GM19397 (cell line): ENCODE results near the gene PPAT.
A peak's percentile ranks its signal among the peaks of the same experiment; 100 is the strongest.
"Not testable (repeated sequence)": the region's sequence is repeated elsewhere in the genome, so short reads cannot be mapped to it uniquely, and the experiment has no call there.

Experiments
- ATAC-seq: cut with Tn5 transposase; IDR thresholded peaks from one replicate; pipeline ENCODE4 v1.9.1; 2021; ENCODE audit warnings: mild to moderate bottlenecking, moderate library complexity; ENCODE audit not compliant: unreplicated experiment

Gene PPAT

DNA sequence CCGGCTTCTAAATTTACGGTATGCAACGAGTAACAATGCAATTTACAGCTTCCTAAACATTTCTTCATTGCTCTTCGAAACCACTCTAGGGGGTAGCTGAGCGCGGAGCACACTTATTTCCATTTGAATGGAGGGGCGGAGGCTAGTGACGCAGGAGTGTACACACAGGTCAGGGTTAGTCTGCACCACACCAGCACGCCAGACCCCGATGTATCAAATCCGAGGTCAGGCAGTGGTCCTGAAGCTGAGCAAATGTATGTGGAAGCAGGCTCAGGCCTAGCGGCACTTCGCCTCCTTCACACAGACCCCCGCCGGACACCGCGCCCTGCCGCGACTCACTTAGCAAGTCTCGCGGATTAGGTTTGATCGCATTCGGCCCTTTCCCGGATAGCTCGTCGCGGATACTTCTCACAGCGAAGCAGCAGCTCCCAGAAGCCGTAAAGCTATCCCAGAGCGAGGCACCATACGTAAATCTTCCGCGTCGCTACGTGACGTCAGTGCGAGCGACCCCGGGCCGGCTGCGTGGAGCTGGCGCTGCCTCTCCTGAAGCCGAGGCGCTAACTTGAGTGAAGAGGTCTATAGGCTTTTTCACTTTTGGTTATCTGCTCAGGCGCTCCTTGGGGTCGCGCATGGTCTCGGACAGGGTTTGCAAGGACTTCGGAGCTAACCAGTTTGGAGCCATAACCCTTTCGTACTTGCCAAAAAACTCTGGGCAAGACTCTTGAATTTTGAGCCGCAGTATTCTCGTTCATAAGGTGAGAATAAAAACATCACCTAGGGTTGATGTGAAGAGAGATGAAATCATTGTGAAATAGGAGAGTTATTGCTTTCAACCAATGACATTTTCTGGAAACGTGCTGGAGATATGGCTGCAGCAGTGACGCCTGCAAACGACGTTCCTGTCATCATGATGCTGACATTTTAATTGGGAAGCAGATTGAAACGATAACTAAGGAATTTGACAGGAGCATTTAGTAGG is 48.1 kb downstream of the PPAT start, which contains the start of gene AASDH:
Gene AASDH, minus strand, starts transcription at position 469 of the 979 bp plus-strand sequence. CDS start 3,192 bp downstream, outside the sequence.
- peak; percentile 93 for ATAC-seq

DNA sequence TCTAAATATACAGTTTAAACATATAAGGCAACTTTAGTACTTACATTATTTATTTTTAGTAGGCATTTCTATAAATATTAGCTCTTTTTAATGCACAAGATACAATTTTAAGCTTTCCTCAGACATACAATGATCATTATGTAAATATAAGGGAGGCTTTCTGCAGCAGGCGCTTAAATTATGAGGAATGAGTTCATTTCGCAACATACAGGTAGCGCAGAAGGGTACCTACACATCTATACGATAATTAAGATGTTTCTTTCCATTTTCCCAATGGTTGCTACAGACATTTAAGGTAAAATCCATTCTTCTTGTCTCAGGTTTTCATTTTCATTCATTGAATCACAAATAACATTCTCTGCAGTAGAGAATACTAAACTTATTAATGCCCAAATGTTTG is 49.3 kb downstream of the PPAT start:
- ATAC-seq = no peak

DNA sequence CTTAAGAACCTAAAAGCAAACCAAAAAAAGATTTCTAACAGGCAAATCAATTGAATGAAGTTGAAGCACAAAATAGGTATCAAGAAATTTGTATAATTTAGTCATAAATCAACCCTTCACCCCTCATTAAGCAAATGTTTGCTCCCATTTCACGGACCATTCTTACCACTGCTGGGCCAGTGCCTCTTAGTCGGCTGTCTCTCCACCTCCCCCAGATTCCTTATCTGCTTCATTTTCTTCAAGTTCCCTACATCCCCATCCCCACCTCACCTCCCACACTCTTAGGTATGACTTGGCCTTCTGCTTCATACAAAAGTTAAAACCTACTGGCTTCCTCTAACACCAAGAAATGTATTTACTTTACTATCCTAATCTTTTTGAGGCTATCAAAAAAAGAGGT is 60.0 kb downstream of the PPAT start:
- ATAC-seq = no peak

DNA sequence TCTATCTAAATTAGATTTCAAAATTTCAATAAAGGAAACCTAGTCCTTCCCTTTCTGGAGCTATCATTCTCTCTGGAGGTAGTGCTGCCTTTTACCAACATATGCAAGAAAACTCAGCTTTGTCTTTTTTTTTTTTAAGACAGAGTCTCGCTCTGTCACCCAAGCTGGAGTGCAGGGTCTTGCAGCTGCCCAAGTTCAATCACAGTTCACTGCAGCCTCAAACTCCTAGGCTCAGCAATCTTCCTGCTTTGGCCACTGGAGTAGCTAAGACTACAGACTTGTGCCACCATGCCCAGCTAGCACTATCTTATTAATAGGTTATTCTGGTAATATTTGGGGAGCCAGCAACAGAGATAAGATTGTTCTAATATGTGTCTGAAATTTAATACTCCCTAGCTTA is 60.5 kb downstream of the PPAT start:
- ATAC-seq = no peak

DNA sequence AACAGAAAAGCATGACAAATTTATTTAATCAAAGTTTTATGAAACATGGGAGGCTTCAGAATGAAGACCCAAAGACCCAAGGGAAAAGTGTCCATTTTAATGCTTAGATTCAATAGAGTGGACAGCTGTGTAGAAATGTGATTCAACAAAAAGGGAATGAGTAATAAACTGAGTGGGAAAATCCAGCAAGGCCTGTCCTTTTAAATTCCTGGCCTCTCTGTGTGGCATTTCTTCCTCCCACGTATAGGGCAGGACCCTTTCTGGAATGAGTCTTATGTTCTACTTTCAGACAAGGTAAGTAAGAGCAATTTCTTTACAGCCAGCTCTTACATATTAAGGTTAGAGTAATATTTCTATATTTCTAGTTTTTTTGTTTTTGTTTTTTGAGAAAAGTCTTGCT is 62.6 kb downstream of the PPAT start:
- no peak for ATAC-seq

DNA sequence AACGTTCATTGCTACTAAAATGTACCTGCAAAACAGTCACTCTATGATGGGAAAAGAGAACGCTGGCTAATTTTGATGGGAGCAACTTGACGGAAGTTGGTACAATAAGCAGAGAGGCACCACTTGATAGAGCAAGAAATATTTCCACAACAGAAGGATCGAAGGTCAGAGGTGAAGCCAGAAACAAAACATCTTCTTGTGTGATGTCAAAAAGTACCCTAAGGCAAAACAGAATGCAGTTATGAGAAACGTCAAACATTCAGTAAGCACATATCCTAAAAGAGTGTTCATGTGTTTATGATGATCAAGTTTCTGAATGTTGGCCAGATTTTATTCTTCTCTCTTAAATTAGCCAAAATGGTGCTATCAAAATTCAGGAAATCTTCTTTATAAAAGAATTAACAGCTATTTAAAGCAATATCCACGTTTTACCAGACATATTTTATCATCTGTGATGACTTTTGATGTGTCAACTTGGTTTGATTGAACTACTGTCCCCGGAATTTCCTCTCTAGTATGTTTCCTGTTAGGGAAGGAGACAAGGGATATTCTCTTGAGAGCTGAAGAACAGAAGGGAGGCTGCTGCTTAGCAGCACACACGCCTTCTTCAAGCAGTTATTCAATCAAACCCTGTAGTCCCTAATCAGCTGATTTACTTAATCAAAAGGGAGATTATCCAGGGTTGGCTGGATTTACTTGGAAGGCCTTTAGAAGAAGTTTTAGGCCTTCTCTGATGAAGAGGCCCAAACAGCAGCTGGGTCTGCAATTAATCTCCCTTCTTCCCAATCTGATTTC is 63.8 kb downstream of the PPAT start:
- ATAC-seq = no peak

DNA sequence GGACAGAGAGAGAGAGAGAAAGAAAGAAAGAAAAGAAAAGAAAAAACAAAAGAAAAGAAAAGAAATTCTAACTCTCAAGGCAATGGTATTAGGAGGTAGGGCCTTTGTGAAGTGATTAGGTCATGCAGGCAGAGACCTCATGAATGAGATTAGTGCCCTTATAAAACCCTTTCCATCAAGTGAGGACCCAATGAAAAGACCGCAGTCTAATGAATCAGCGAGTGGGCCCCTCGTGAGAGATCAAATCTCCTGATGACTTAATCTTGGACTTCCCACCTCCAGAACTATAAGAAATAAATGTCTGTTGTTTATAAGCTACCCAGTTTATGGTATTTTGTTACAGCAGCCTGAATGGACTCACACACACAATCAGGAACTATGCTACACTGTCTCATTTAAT is 65.0 kb downstream of the PPAT start:
- ATAC-seq = no peak

DNA sequence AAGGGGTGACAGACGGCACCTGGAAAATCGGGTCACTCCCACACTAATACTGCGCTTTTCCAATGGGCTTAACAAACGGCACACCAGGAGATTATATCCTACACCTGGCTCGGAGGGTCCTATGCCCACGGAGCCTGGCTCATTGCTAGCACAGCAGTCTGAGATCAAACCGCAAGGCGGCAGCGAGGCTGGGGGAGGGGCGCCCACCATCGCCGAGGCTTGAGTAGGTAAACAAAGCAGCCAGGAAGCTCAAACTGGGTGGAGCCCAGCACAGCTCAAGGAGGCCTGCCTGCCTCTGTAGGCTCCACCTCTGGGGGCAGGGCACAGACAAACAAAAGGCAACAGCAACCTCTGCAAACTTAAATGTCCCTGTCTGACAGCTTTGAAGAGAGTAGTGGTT is 72.4 kb downstream of the PPAT start:
- not testable (repeated sequence) for ATAC-seq

DNA sequence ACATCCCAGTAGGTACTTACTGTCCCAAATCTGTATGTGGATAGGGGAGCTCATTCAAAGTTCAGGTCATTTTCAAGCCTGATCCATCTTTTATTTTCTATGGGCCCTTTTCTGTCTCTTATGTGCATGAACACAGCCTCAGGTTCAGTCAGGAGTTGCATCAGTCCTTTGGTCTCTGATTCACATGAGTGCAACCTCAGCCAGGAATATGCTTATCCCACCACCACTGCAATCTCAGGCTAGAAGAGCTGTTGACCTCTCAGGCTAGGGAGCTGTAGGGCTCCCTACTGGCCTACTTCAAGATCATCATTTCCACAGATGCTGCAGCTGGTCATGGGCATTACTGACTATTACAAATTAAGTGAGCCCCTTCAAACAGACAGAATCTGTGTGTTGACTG is 75.3 kb downstream of the PPAT start:
- no peak for ATAC-seq

DNA sequence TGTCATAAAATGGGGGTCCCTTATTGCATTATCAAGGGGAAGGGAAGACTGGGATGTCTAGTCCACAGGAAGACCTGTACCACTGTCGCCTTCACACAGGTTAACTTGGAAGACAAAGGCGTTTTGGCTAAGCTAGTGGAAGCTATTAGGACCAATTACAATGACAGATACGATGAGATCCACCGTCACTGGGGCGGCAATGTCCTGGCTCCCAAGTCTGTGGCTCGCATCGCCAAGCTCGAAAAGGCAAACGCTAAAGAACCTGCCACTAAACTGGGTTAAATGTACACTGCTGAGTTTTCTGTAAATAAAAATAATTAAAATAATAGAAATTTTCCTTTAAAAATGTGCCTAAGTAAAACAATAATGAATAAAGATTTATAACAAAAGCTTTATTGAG is 78.8 kb downstream of the PPAT start:
- no peak for ATAC-seq

DNA sequence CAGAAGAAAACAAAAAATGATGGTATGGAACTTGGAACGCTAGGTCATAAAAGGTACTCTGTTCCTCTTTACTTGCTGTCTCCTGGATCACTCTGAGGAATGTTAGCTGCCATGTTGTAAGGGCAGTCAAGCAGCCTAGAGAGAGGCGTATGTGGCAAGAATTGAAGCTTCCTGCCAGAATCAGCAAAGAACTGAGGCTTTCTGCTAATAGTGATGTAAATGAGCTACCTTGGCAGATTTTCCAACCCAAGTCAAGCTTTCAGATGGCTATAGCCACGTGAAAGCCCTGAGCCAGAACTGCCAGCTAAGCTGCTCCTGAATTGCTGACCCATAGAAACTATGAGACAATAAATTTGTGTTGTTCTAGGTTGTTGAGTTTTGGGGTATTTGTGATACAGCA is 86.8 kb downstream of the PPAT start:
- no peak for ATAC-seq

DNA sequence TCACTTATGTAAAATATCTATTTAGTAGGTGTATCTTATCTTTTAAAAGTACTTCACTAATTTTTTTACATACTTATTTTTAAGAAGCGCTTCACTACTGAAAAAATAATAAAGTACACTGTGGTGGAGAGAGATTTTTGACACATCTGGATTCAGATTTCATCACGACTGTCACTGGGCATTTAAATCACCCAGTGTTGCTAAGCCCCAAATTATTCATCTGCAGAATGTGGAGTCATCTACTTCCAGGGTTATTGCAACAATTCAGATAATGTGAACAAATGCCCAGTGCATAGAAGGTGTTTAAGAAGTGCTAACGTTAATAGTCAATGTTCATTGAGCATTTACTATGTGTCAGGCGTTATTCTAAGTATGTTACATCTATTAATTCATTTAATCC is 90.0 kb downstream of the PPAT start:
- no peak for ATAC-seq
